HUES64 (cell line): ENCODE measurements around the gene SH3RF3.

Source experiments
- H3K27ac ChIP-seq: 2 replicates; pipeline ENCODE4 v1.7.0; 2013; ENCODE audit warnings: low read depth, low read length, inconsistent platforms
- H3K27me3 ChIP-seq: 2 replicates; pipeline ENCODE4 v1.6.1; 2013; ENCODE audit warnings: mild to moderate bottlenecking, low read length; ENCODE audit not compliant: insufficient read depth
- H3K36me3 ChIP-seq: 2 replicates; pipeline ENCODE4 v1.6.1; 2013; ENCODE audit warnings: mild to moderate bottlenecking, low read length; ENCODE audit not compliant: insufficient read depth
- H3K4me1 ChIP-seq: 2 replicates; pipeline ENCODE4 v1.6.1; 2013; ENCODE audit warnings: mild to moderate bottlenecking, low read length, moderate library complexity; ENCODE audit not compliant: insufficient read depth
- H3K4me3 ChIP-seq: 2 replicates; pipeline ENCODE4 v1.5.1; 2013; ENCODE audit warnings: mild to moderate bottlenecking, low read length, moderate library complexity
- H3K9ac ChIP-seq: 2 replicates; pipeline ENCODE4 v1.6.1; 2013; ENCODE audit warnings: mild to moderate bottlenecking, low read depth, low read length
- H3K9me3 ChIP-seq: 2 replicates; pipeline ENCODE4 v1.6.1; 2013; ENCODE audit warnings: low read depth, low read length; ENCODE audit not compliant: insufficient read depth
- WGBS: fragments of 150-250, 120-280 bp; methylation state at CpG from one replicate; pipeline ENCODE4 v1.1.7; 2013; ENCODE audit warnings: missing lambda C conversion rate; 5-methylcytosine and 5-hydroxymethylcytosine counted together

The SH3RF3 gene

GRCh38 chr2:109148991-109149645 is 20.1 kb downstream of the SH3RF3 start:
- no peaks in the 10 kb centered on the region for H3K9me3 ChIP-seq
- 93% methylated on average over 8 of the region's 8 CpGs for WGBS
- H3K4me1 ChIP-seq = no peaks in the 10 kb centered on the region
- H3K4me3 ChIP-seq = no peak overlapping the region
- no peak overlapping the region for H3K9ac ChIP-seq
- H3K27ac ChIP-seq = no peak overlapping the region
- no peaks in the 10 kb centered on the region for H3K36me3 ChIP-seq
- no peaks in the 10 kb centered on the region for H3K27me3 ChIP-seq

- no peaks in the 10 kb centered on the region for H3K27me3 ChIP-seq
- H3K4me3 ChIP-seq = no peak overlapping the region
- no peak overlapping the region for H3K9ac ChIP-seq
- H3K9me3 ChIP-seq = no peaks in the 10 kb centered on the region
- WGBS = 92% methylated on average over 2 of the region's 3 CpGs
- H3K27ac ChIP-seq = no peak overlapping the region
- H3K36me3 ChIP-seq = no peaks in the 10 kb centered on the region
- H3K4me1 ChIP-seq = no peaks in the 10 kb centered on the region
Measured at GRCh38 chr2:109150559-109150958, 21.6 kb downstream of the SH3RF3 start.

GRCh38 chr2:109151519-109151918 is 22.5 kb downstream of the SH3RF3 start:
- no peak overlapping the region for H3K9ac ChIP-seq
- 95% methylated on average over 4 of the region's 4 CpGs for WGBS
- H3K4me1 ChIP-seq = no peaks in the 10 kb centered on the region
- H3K27me3 ChIP-seq = no peaks in the 10 kb centered on the region
- H3K27ac ChIP-seq = no peak overlapping the region
- H3K4me3 ChIP-seq = no peak overlapping the region
- H3K36me3 ChIP-seq = no peaks in the 10 kb centered on the region
- no peaks in the 10 kb centered on the region for H3K9me3 ChIP-seq

- 92% methylated on average over 9 of the region's 10 CpGs for WGBS
- Histone ChIP-seq H3K9me3 (no peaks in the 10 kb centered on the region), H3K4me1 (no peaks in the 10 kb centered on the region), H3K4me3 (no peak overlapping the region), H3K36me3 (no peaks in the 10 kb centered on the region), H3K27ac (no peak overlapping the region), H3K9ac (no peak overlapping the region), H3K27me3 (no peaks in the 10 kb centered on the region)
Measured at GRCh38 chr2:109153005-109153784, 24.2 kb downstream of the SH3RF3 start.

- Histone ChIP-seq H3K9me3 (no peaks in the 10 kb centered on the region), H3K27me3 (no peaks in the 10 kb centered on the region), H3K4me1 (no peaks in the 10 kb centered on the region), H3K4me3 (no peak overlapping the region), H3K9ac (no peak overlapping the region), H3K27ac (no peak overlapping the region), H3K36me3 (no peaks in the 10 kb centered on the region)
- 92% methylated on average over 5 of the region's 5 CpGs for WGBS
Measured at GRCh38 chr2:109153807-109154206, 24.8 kb downstream of the SH3RF3 start.

- WGBS = 95% methylated on average over 3 of the region's 3 CpGs
Measured at GRCh38 chr2:109154226-109154625, 25.2 kb downstream of the SH3RF3 start.

GRCh38 chr2:109155553-109156451 is 26.8 kb downstream of the SH3RF3 start:
- 76% methylated on average over 10 of the region's 11 CpGs for WGBS
- no peak overlapping the region for H3K9ac ChIP-seq
- no peaks in the 10 kb centered on the region for H3K9me3 ChIP-seq

More at GRCh38 chr2:109154226-109154625, 25.2 kb downstream of the SH3RF3 start:
- Histone ChIP-seq H3K4me3 (no peak overlapping the region), H3K27ac (no peak overlapping the region), H3K36me3 (no peaks in the 10 kb centered on the region), H3K4me1 (no peaks in the 10 kb centered on the region), H3K27me3 (no peaks in the 10 kb centered on the region), H3K9me3 (no peaks in the 10 kb centered on the region), H3K9ac (no peak overlapping the region)

GRCh38 chr2:109157563-109158105 is 28.6 kb downstream of the SH3RF3 start:
- no peaks in the 10 kb centered on the region for H3K27me3 ChIP-seq
- no peak overlapping the region for H3K9ac ChIP-seq
- H3K27ac ChIP-seq = no peak overlapping the region
- no peaks in the 10 kb centered on the region for H3K36me3 ChIP-seq
- no peaks in the 10 kb centered on the region for H3K4me1 ChIP-seq
- H3K4me3 ChIP-seq = no peak overlapping the region
- H3K9me3 ChIP-seq = no peaks in the 10 kb centered on the region
- 95% methylated on average over 5 of the region's 5 CpGs for WGBS

More at GRCh38 chr2:109155553-109156451, 26.8 kb downstream of the SH3RF3 start:
- Histone ChIP-seq H3K27me3 (no peaks in the 10 kb centered on the region), H3K4me3 (no peak overlapping the region), H3K4me1 (no peaks in the 10 kb centered on the region), H3K36me3 (no peaks in the 10 kb centered on the region), H3K27ac (no peak overlapping the region)

- Histone ChIP-seq H3K4me3 (no peak overlapping the region), H3K4me1 (no peaks in the 10 kb centered on the region), H3K9me3 (no peaks in the 10 kb centered on the region), H3K27me3 (no peaks in the 10 kb centered on the region), H3K27ac (no peak overlapping the region), H3K36me3 (no peaks in the 10 kb centered on the region), H3K9ac (no peak overlapping the region)
- WGBS = 90% methylated on average over 5 of the region's 5 CpGs
Measured at GRCh38 chr2:109158237-109158636, 29.2 kb downstream of the SH3RF3 start.

GRCh38 chr2:109159096-109159495 is 30.1 kb downstream of the SH3RF3 start:
- WGBS = 93% methylated on average over 13 of the region's 13 CpGs
- Histone ChIP-seq H3K9me3 (no peaks in the 10 kb centered on the region), H3K9ac (no peak overlapping the region)

More at GRCh38 chr2:109159096-109159495, 30.1 kb downstream of the SH3RF3 start:
- Histone ChIP-seq H3K4me1 (no peaks in the 10 kb centered on the region), H3K27me3 (no peaks in the 10 kb centered on the region), H3K36me3 (no peaks in the 10 kb centered on the region), H3K4me3 (no peak overlapping the region), H3K27ac (no peak overlapping the region)
